ENCODE data around the gene SLC33A1.

SLC33A1 gene

GRCh38 chr3:155791190-155791589, 63.0 kb downstream of the SLC33A1 start:
- DNase-seq (ENCODE audit: low read depth, low spot score), result no peak

- DNase-seq (ENCODE audit: low read depth, low spot score), result no peak
Measured at GRCh38 chr3:155790272-155790925, 63.8 kb downstream of the SLC33A1 start.

- no peak for DNase-seq (ENCODE audit: low read depth, low spot score)
Measured at GRCh38 chr3:155785662-155786295, 68.4 kb downstream of the SLC33A1 start.

GRCh38 chr3:155782390-155782953, 71.8 kb downstream of the SLC33A1 start:
- no peak for DNase-seq (ENCODE audit: low read depth, low spot score)

- no peak for DNase-seq (ENCODE audit: low read depth, low spot score)
Measured at GRCh38 chr3:155780291-155780690, 73.9 kb downstream of the SLC33A1 start.

- DNase-seq (ENCODE audit: low read depth, low spot score), result no peak
Measured at GRCh38 chr3:155778462-155778861, 75.8 kb downstream of the SLC33A1 start.

- no peak for DNase-seq (ENCODE audit: low read depth, low spot score)
Measured at GRCh38 chr3:155772801-155773200, 81.4 kb downstream of the SLC33A1 start.

GRCh38 chr3:155771126-155771525, 83.1 kb downstream of the SLC33A1 start:
- DNase-seq (ENCODE audit: low read depth, low spot score), result no peak
